A549 (cell line): ENCODE measurements around the gene PHC2. TPM values are rescaled to one million over a fixed set of nuclear protein-coding genes. Genes with fewer than 3 reads are reported as not detected.

Source experiments
- ATAC-seq, 2 experiments: fragments of 200-7000 bp in 1 of 2; fragments of >200 bp in 1 of 2; cut with Nextera tagmentation in 1 of 2; cut with Tn5 transposase in 1 of 2; 3 replicates each; pipeline versions ENCODE4 v1.8.0 to v1.9.1; 2018 to 2020; ENCODE audit warnings: mild to moderate bottlenecking in 1 of 2, moderate library complexity in 1 of 2
- CTCF ChIA-PET: fragments of 300-600 bp; sonication (Branson Sonifier 250); formaldehyde crosslinking; extraction: SDS; loops from one replicate; lab custom pipeline; 2021; ENCODE audit warnings: antibody characterized with exemption, inconsistent platforms; lab: Yijun Ruan, JAX
- POLR2A ChIA-PET: fragments of 350-600 bp; formaldehyde crosslinking; extraction: SDS; loops from one replicate; lab custom pipeline; 2021; ENCODE audit warnings: antibody characterized with exemption, inconsistent platforms; lab: Yijun Ruan, JAX
- DNase-seq, 2 experiments: peaks; one replicate each; pipeline versions ENCODE4 v3.0.0 to v3.0.0-alpha.2; 2011 to 2016; ENCODE audit warnings: low read depth in 1 of 2, low spot score in 1 of 2
- FAIRE-seq: peaks from 2 replicates; lab custom pipeline; 2011; peaks lifted over from hg19 to GRCh38; lab: Jason Lieb, UNC
- H3K27ac ChIP-seq, 2 experiments: fragments of >200 bp; sonication (Bioruptor Twin); formaldehyde crosslinking; 3 replicates each; pipeline ENCODE4 v1.5.1; 2016 to 2017
- H3K4me1 ChIP-seq: fragments of >200 bp; sonication (Bioruptor Twin); formaldehyde crosslinking; 3 replicates; pipeline ENCODE4 v1.6.1; 2016
- H3K4me2 ChIP-seq: fragments of >200 bp; sonication (Bioruptor Twin); formaldehyde crosslinking; 3 replicates; pipeline ENCODE4 v1.6.1; 2016
- H3K4me3 ChIP-seq: fragments of >200 bp; sonication (Bioruptor Twin); formaldehyde crosslinking; 3 replicates; pipeline ENCODE4 v1.5.1; 2016
- H3K9me3 ChIP-seq: fragments of >200 bp; sonication (Bioruptor Twin); formaldehyde crosslinking; 3 replicates; pipeline ENCODE4 v1.6.1; 2016
- CBX2 ChIP-seq: fragments of 200-600 bp; sonication (generic); IDR thresholded peaks from 2 replicates; pipeline ENCODE4 v1.6.1; 2016; ENCODE audit warnings: low read depth, mild to moderate bottlenecking, borderline replicate concordance
- CBX8 ChIP-seq: fragments of 200-600 bp; sonication (generic); IDR thresholded peaks from 2 replicates; pipeline ENCODE4 v1.6.1; 2016
- CEBPB ChIP-seq, 2 experiments: fragments of >200 bp in 1 of 2; sonication (Bioruptor Twin) in 1 of 2; formaldehyde crosslinking in 1 of 2; IDR thresholded peaks; 2 replicates each; pipeline ENCODE4 v1.6.1; 2012 to 2016
- CHD2 ChIP-seq: fragments of 150-350 bp; IDR thresholded peaks from 2 replicates; pipeline ENCODE4 v1.6.1; 2014; ENCODE audit warnings: low read length; ENCODE audit not compliant: partially characterized antibody
- EHF ChIP-seq: fragments of 250-450 bp; sonication (Bioruptor Pico); IDR thresholded peaks from 2 replicates; pipeline ENCODE4 v1.5.0; 2020; ENCODE audit warnings: mild to moderate bottlenecking
- EHMT2 ChIP-seq: fragments of 200-600 bp; sonication (generic); IDR thresholded peaks from 2 replicates; pipeline ENCODE4 v1.6.1; 2016; ENCODE audit warnings: antibody characterized with exemption, low read depth, mild to moderate bottlenecking, moderate library complexity
- EP300 ChIP-seq, 2 experiments: fragments of >200 bp; sonication (Bioruptor Twin); formaldehyde crosslinking; IDR thresholded peaks; 2 replicates in 1 of 2; 3 replicates in 1 of 2; pipeline ENCODE4 v1.6.1; 2016 to 2017
- FOSB ChIP-seq: fragments of 250-450 bp; sonication (Bioruptor Pico); IDR thresholded peaks from 2 replicates; pipeline ENCODE4 v1.5.0; 2020; ENCODE audit warnings: mild to moderate bottlenecking, moderate library complexity
- FOSL2 ChIP-seq, 2 experiments: fragments of 450-650 bp in 1 of 2; fragments of >200 bp in 1 of 2; sonication (Bioruptor Twin) in 1 of 2; formaldehyde crosslinking; IDR thresholded peaks; 2 replicates each; pipeline versions ENCODE4 v1.5.0 to v1.6.1; 2016 to 2020; ENCODE audit warnings: mild to moderate bottlenecking in 1 of 2, moderate library complexity in 1 of 2
- FOXS1 ChIP-seq: fragments of 250-450 bp; sonication (Bioruptor Pico); IDR thresholded peaks from 2 replicates; pipeline ENCODE4 v1.5.0; 2020; ENCODE audit warnings: mild to moderate bottlenecking, moderate library complexity
- GATA3 ChIP-seq: IDR thresholded peaks from 2 replicates; pipeline ENCODE4 v1.6.1; 2012; ENCODE audit warnings: borderline replicate concordance
- HOXB13 ChIP-seq: fragments of 250-450 bp; sonication (Bioruptor Pico); IDR thresholded peaks from 2 replicates; pipeline ENCODE4 v1.5.0; 2020; ENCODE audit warnings: low read depth, mild to moderate bottlenecking, moderate library complexity
- JUN ChIP-seq, 2 experiments: fragments of >200 bp; sonication (Bioruptor Twin); formaldehyde crosslinking; IDR thresholded peaks; 2 replicates in 1 of 2; 3 replicates in 1 of 2; pipeline ENCODE4 v1.6.1; 2016 to 2017
- JUNB ChIP-seq: fragments of >200 bp; sonication (Bioruptor Twin); formaldehyde crosslinking; IDR thresholded peaks from 2 replicates; pipeline ENCODE4 v1.6.1; 2016
- MAFK ChIP-seq: fragments of 450-650 bp; IDR thresholded peaks from 2 replicates; pipeline ENCODE4 v1.6.1; 2014; ENCODE audit not compliant: partially characterized antibody
- NFE2L2 ChIP-seq: fragments of 150-350 bp; conservative IDR thresholded peaks from 2 replicates; pipeline ENCODE4 v1.6.1; 2014; ENCODE audit warnings: low read length
- NR3C1 ChIP-seq: fragments of >200 bp; sonication (Bioruptor Twin); formaldehyde crosslinking; IDR thresholded peaks from 3 replicates; pipeline ENCODE4 v1.6.1; 2017
- POLR2A ChIP-seq: IDR thresholded peaks from 2 replicates; pipeline ENCODE4 v1.6.1; 2012; ENCODE audit warnings: mild to moderate bottlenecking, low read length
- RARB ChIP-seq: fragments of 250-450 bp; sonication (Bioruptor Pico); IDR thresholded peaks from 2 replicates; pipeline ENCODE4 v1.8.0; 2021; ENCODE audit warnings: mild to moderate bottlenecking, moderate library complexity
- SREBF2 ChIP-seq: fragments of 450-650 bp; IDR thresholded peaks from 2 replicates; pipeline ENCODE4 v1.6.1; 2014; ENCODE audit warnings: mild to moderate bottlenecking, moderate library complexity
- ZC3H11A ChIP-seq: fragments of 450-650 bp; IDR thresholded peaks from 2 replicates; pipeline ENCODE4 v1.6.1; 2014; ENCODE audit warnings: antibody characterized with exemption, mild to moderate bottlenecking
- WGBS: methylation state at CpG from one replicate; pipeline ENCODE4 v1.1.6; 2017; ENCODE audit errors: missing lambda C conversion rate; 5-methylcytosine and 5-hydroxymethylcytosine counted together
- polyA plus RNA-seq, 4 experiments: library from polyadenylated mRNA; depleted of rRNA in 3 of 4; stranded (reverse); fragments of >200 nt; fragmentation: RNase III in 1 of 4; extraction: RNeasy Plus Mini Kit Qiagen cat#74134 plus additional on column Dnase treatment in 1 of 4; gene quantifications; 2 replicates in 3 of 4; 3 replicates in 1 of 4; pipeline ENCODE4 v1.2.3, GENCODE V29; 2011 to 2017
- TF ChIP-seq, protein P1 (sequence below): fragments of >200 bp; sonication (Bioruptor Twin); formaldehyde crosslinking; IDR thresholded peaks from 3 replicates; pipeline ENCODE4 v1.6.1; 2016
- TF ChIP-seq, protein P2 (sequence below): fragments of 250-450 bp; sonication (Bioruptor Pico); IDR thresholded peaks from 2 replicates; pipeline ENCODE4 v1.5.0; 2020; ENCODE audit warnings: low read depth, mild to moderate bottlenecking, moderate library complexity
- TF ChIP-seq, protein P3 (sequence below): fragments of 200-600 bp; sonication (generic); IDR thresholded peaks from 2 replicates; pipeline ENCODE4 v1.6.1; 2016; ENCODE audit warnings: antibody characterized with exemption, mild to moderate bottlenecking, moderate library complexity
- TF ChIP-seq, protein P4 (sequence below): fragments of >200 bp; sonication (Bioruptor Twin); formaldehyde crosslinking; IDR thresholded peaks from 3 replicates; pipeline ENCODE4 v1.5.1; 2016

The PHC2 gene
- polyA plus RNA-seq, 2 of the 4 experiments (the other 2 are of a cell fraction) = 29.9 to 33.2 TPM

DNA sequence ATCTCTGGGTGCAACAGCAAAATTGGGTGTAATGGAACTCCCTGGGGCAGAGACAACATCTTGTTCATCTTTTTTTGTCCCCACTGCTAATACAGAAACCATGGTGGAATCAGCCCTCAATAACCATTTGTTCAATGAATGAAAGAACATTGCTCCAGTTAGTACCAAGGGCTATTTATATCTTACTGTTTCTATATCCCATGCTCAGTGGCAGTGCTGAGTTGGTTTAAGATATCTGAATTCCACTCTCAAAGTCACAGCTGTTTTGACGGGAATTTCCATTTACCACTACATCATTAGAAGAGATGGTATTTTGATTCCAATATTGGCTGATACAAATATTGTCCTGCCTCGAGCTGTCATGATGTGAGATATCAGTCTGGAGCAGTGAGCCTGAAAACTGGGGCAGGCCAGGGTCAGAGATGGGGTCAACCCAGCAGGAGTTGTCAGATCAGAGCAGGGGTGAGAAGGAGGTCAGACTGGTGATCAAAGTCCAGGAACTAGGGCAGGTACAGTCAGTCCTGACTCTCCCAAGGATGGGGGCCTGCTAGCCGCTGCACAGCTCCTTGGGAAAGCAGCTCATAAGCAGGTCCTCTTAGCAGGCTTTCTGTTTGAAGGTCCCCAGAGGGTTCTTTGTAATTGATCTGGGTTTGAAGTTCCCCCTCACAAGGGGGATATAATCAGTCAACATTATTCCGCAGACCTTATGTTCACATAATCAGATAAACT, 5.8 kb upstream of the PHC2 start:
- H3K4me3 ChIP-seq = no peak overlapping the region
- ChIA-PET CTCF (interaction anchor here (1.2 kb wide), 1 partner anchor 18 kb away, joined by 3 read pairs; no protein-coding TSS in a partner anchor), POLR2A (no interaction called here)
- 78% methylated on average over 4 of the region's 4 CpGs for WGBS
- H3K27ac ChIP-seq = no peak overlapping the region
- no peak for FAIRE-seq
- no peaks in the 10 kb centered on the region for H3K9me3 ChIP-seq
- no peak overlapping the region for H3K4me2 ChIP-seq
- TF ChIP-seq JUN (IDR thresholded peaks at IDR 0.05) = no peak
- TF ChIP-seq JUNB = no peak
- TF ChIP-seq, protein P1, sequence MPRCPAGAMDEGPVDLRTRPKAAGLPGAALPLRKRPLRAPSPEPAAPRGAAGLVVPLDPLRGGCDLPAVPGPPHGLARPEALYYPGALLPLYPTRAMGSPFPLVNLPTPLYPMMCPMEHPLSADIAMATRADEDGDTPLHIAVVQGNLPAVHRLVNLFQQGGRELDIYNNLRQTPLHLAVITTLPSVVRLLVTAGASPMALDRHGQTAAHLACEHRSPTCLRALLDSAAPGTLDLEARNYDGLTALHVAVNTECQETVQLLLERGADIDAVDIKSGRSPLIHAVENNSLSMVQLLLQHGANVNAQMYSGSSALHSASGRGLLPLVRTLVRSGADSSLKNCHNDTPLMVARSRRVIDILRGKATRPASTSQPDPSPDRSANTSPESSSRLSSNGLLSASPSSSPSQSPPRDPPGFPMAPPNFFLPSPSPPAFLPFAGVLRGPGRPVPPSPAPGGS = no peak
- TF ChIP-seq, protein P2, sequence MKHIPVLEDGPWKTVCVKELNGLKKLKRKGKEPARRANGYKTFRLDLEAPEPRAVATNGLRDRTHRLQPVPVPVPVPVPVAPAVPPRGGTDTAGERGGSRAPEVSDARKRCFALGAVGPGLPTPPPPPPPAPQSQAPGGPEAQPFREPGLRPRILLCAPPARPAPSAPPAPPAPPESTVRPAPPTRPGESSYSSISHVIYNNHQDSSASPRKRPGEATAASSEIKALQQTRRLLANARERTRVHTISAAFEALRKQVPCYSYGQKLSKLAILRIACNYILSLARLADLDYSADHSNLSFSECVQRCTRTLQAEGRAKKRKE (CRISPR knock-in tag) = no peak
- TF ChIP-seq FOXS1 (CRISPR knock-in tag) = no peak
- H3K4me1 ChIP-seq = peaks cover 17% of the 10 kb centered on the region; the same call in 2 of the 3 replicates
- no peak for ATAC-seq
- no peak for DNase-seq

DNA sequence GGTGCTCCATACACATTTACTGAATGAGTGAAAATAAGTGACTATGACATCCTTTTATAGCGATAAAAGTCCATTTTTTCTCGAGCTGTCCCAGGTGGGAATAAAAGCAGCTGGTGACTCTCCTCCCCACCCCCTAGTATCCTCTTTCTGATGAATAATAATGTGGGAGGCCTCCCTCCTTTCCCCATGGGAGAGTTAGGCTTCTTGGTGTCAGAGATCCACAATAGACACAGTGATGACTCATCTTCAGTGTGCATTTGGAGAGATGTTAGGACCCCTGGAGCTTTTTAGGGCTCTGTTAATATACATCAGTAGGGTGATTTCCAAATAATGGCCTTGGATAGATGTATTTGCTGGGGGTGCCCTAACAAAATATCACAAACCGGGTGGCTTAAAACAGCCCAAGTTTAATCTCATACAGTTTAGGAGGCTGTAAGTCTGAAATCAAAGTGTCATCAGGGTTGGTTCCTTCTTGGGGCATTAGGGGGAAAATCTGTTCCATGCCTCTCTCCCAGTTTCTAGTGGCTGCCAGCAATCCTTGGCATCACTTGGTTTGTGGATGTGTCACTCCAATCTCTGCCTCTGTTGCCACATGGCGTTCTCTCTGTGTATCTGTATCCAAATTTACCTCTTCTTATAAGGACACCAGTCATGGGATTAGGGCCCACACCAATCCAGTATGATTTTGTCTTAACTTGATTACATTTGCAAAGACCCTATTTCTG, 4.4 kb upstream of the PHC2 start:
- TF ChIP-seq FOSL2 (IDR thresholded peaks at IDR 0.05) (no peak), FOSL2 (CRISPR knock-in tag; IDR thresholded peaks at IDR 0.05) (peak; percentile 34; the same call in 1 of the 2 replicates), CEBPB (IDR thresholded peaks at IDR 0.05) (no peak), EHMT2 (no peak), GATA3 (no peak), MAFK (no peak), POLR2A (no peak), SREBF2 (no peak), EHF (CRISPR knock-in tag) (no peak)
- Histone ChIP-seq H3K9me3 (no peaks in the 10 kb centered on the region), H3K4me2 (no peak overlapping the region), H3K4me3 (no peak overlapping the region), H3K27ac (no peak overlapping the region), H3K4me1 (peaks cover 21% of the 10 kb centered on the region; the same call in 2 of the 3 replicates)
- 60% methylated on average over 4 of the region's 4 CpGs for WGBS
- DNase-seq = no peak
- no peak for ATAC-seq
- POLR2A ChIA-PET = no interaction called here
- CTCF ChIA-PET = interaction anchor here (1.2 kb wide), 1 partner anchor 20 kb away, joined by 3 read pairs; no protein-coding TSS in a partner anchor
- no peak for FAIRE-seq

DNA sequence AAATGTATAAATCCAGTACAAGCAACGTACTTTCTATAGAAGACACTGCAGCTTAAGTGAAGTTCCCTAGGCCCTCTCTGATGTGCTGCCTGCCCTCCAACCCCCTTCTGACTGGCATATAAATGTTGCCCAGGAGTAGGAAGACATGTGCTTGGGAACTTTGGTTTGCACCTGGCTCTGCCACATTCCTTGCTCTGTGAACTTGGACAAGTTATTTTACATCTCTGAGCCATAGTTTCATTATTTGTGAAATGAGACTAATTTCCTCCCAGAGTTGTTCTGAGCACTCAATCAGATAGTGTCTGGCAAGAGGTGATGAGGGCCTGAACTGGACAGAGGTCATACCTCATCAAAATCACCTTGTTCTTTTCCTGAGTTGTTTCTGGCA, 3.5 kb upstream of the PHC2 start:
- Histone ChIP-seq H3K27ac (0 out of 6 replicates have a peak overlapping the region, but pooled peaks of 1 of the 2 experiments have one; percentile 33), H3K4me1 (peaks cover 24% of the 10 kb centered on the region; the same call in 2 of the 3 replicates), H3K4me2 (no peak overlapping the region), H3K9me3 (no peaks in the 10 kb centered on the region), H3K4me3 (no peak overlapping the region)
- WGBS = 80% methylated on average over 1 of the region's 1 CpG
- no peak for FAIRE-seq
- TF ChIP-seq, protein P2 (CRISPR knock-in tag) = no peak
- TF ChIP-seq NFE2L2 = no peak
- TF ChIP-seq, protein P3, sequence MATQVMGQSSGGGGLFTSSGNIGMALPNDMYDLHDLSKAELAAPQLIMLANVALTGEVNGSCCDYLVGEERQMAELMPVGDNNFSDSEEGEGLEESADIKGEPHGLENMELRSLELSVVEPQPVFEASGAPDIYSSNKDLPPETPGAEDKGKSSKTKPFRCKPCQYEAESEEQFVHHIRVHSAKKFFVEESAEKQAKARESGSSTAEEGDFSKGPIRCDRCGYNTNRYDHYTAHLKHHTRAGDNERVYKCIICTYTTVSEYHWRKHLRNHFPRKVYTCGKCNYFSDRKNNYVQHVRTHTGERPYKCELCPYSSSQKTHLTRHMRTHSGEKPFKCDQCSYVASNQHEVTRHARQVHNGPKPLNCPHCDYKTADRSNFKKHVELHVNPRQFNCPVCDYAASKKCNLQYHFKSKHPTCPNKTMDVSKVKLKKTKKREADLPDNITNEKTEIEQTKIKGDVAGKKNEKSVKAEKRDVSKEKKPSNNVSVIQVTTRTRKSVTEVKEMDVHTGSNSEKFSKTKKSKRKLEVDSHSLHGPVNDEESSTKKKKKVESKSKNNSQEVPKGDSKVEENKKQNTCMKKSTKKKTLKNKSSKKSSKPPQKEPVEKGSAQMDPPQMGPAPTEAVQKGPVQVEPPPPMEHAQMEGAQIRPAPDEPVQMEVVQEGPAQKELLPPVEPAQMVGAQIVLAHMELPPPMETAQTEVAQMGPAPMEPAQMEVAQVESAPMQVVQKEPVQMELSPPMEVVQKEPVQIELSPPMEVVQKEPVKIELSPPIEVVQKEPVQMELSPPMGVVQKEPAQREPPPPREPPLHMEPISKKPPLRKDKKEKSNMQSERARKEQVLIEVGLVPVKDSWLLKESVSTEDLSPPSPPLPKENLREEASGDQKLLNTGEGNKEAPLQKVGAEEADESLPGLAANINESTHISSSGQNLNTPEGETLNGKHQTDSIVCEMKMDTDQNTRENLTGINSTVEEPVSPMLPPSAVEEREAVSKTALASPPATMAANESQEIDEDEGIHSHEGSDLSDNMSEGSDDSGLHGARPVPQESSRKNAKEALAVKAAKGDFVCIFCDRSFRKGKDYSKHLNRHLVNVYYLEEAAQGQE = no peak
- no peak for TF ChIP-seq CHD2
- TF ChIP-seq FOSB (CRISPR knock-in tag) = no peak
- TF ChIP-seq EP300 (IDR thresholded peaks at IDR 0.05) = no peak
- no peak for TF ChIP-seq NR3C1
- TF ChIP-seq, protein P4, sequence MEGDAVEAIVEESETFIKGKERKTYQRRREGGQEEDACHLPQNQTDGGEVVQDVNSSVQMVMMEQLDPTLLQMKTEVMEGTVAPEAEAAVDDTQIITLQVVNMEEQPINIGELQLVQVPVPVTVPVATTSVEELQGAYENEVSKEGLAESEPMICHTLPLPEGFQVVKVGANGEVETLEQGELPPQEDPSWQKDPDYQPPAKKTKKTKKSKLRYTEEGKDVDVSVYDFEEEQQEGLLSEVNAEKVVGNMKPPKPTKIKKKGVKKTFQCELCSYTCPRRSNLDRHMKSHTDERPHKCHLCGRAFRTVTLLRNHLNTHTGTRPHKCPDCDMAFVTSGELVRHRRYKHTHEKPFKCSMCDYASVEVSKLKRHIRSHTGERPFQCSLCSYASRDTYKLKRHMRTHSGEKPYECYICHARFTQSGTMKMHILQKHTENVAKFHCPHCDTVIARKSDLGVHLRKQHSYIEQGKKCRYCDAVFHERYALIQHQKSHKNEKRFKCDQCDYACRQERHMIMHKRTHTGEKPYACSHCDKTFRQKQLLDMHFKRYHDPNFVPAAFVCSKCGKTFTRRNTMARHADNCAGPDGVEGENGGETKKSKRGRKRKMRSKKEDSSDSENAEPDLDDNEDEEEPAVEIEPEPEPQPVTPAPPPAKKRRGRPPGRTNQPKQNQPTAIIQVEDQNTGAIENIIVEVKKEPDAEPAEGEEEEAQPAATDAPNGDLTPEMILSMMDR = no peak
- no peak for TF ChIP-seq CBX2
- no peak for TF ChIP-seq RARB (CRISPR knock-in tag)
- no peak for TF ChIP-seq ZC3H11A
- no peak for TF ChIP-seq CBX8
- TF ChIP-seq FOSL2 (IDR thresholded peaks at IDR 0.05) = no peak
- no peak for TF ChIP-seq FOSL2 (CRISPR knock-in tag; IDR thresholded peaks at IDR 0.05)
- TF ChIP-seq HOXB13 = no peak
- DNase-seq = no peak
- ChIA-PET POLR2A (no interaction called here), CTCF (no interaction called here)
- ATAC-seq = no peak
